Cardiac muscle cell (in vitro differentiated cells and primary cell): Measurements from ENCODE around the gene INTS7. TPM values are rescaled to one million over a fixed set of nuclear protein-coding genes. Genes with fewer than 3 reads are reported as not detected.

Source experiments
- DNase-seq, 2 donors: peaks; one replicate each; pipeline versions ENCODE4 v3.0.0 to v3.0.0-alpha.2; 2010 to 2017; ENCODE audit warnings: low read depth in 1 of 2, low spot score in 1 of 2
- H3K27ac ChIP-seq: fragments of 200-600 bp; sonication (generic); 2 replicates; pipeline ENCODE4 v1.5.1; 2016
- H3K27me3 ChIP-seq: fragments of 200-600 bp; sonication (generic); 2 replicates; pipeline ENCODE4 v1.6.0; 2016; ENCODE audit warnings: control low read depth
- H3K36me3 ChIP-seq: fragments of 200-600 bp; sonication (generic); 2 replicates; pipeline ENCODE4 v1.5.1; 2016; ENCODE audit warnings: control low read depth
- H3K4me1 ChIP-seq: fragments of 200-600 bp; sonication (generic); 2 replicates; pipeline ENCODE4 v1.8.1; 2017; ENCODE audit warnings: low read depth, mild to moderate bottlenecking, mixed run types
- H3K4me3 ChIP-seq: fragments of 200-600 bp; sonication (generic); 2 replicates; pipeline ENCODE4 v1.5.1; 2016; ENCODE audit warnings: mild to moderate bottlenecking
- H3K9me3 ChIP-seq: fragments of 200-600 bp; sonication (generic); 2 replicates; pipeline ENCODE4 v1.5.1; 2017; ENCODE audit warnings: low read depth, mild to moderate bottlenecking, control low read depth
- polyA plus RNA-seq: library from polyadenylated mRNA; unstranded; fragments of >200 nt; fragmentation: Nextera tagmentation; extraction: Ambion mirVana; gene quantifications from 2 replicates; pipeline ENCODE4 v1.2.1, GENCODE V29; 2016
- total RNA-seq: library from RNA; depleted of rRNA; stranded (reverse); fragments of >200 nt; gene quantifications from 2 replicates; pipeline ENCODE4 v1.2.3, GENCODE V29; 2016
- TF ChIP-seq, protein P1 (sequence below): IDR thresholded peaks from 2 replicates; pipeline ENCODE4 v1.5.1; 2012; ENCODE audit warnings: low read depth, mild to moderate bottlenecking, low read length

The INTS7 gene
- total and polyA plus RNA-seq, 2 experiments from 2014 or later = 5.6 to 11.3 TPM

DNA sequence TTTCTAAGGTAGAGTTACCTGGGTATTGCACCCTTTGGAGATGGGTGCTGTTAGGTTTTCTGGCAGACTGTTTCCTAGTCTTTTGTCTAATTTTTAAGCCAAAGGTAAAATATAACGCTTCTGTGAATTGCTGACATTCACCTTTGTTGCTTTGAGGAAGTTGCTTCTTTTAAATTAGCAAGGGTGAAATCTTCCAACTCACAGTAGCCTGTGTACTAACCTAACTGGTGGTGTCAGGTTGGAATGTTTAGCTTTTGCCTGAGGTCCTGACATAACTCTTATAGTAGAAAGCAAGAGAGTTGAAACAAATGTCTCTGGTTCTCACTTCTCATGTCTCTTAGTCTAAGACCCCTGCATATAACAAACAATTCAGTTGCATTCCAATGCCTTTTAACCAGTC is 143.6 kb downstream of the INTS7 start:
- Histone ChIP-seq H3K36me3 (no peaks in the 10 kb centered on the region), H3K27me3 (no peaks in the 10 kb centered on the region), H3K4me1 (no peaks in the 10 kb centered on the region), H3K4me3 (no peak overlapping the region), H3K9me3 (no peaks in the 10 kb centered on the region), H3K27ac (no peak overlapping the region)
- TF ChIP-seq, protein P1, sequence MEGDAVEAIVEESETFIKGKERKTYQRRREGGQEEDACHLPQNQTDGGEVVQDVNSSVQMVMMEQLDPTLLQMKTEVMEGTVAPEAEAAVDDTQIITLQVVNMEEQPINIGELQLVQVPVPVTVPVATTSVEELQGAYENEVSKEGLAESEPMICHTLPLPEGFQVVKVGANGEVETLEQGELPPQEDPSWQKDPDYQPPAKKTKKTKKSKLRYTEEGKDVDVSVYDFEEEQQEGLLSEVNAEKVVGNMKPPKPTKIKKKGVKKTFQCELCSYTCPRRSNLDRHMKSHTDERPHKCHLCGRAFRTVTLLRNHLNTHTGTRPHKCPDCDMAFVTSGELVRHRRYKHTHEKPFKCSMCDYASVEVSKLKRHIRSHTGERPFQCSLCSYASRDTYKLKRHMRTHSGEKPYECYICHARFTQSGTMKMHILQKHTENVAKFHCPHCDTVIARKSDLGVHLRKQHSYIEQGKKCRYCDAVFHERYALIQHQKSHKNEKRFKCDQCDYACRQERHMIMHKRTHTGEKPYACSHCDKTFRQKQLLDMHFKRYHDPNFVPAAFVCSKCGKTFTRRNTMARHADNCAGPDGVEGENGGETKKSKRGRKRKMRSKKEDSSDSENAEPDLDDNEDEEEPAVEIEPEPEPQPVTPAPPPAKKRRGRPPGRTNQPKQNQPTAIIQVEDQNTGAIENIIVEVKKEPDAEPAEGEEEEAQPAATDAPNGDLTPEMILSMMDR = no peak
- DNase-seq = no peak

Other genes with a start within 250 kb of the INTS7 start
- gene LPGAT1, start 204.8 kb downstream of the INTS7 start, total RNA-seq = 22.9 and 53.0 TPM in 2 replicates
- 18.3 and 18.5 TPM in 2 replicates for gene LPGAT1, start 204.8 kb downstream of the INTS7 start, polyA plus RNA-seq
- 13.6 and 19.4 TPM in 2 replicates for gene DTL, start 191 bp upstream of the INTS7 start, total RNA-seq
- gene DTL, start 191 bp upstream of the INTS7 start, polyA plus RNA-seq = 7.1 and 10.7 TPM in 2 replicates
- 51.7 and 70.4 TPM in 2 replicates for gene PPP2R5A, start 249.9 kb upstream of the INTS7 start, total RNA-seq
- 65.0 and 67.4 TPM in 2 replicates for gene PPP2R5A, start 249.9 kb upstream of the INTS7 start, polyA plus RNA-seq